Activated CD4-positive, alpha-beta T cell treated with anti-CD3 and anti-CD28 coated beads, Interleukin-2, amount 50 U/mL, for 1 hour (primary cell): ENCODE results near the gene SCRN1.

ENCODE experiments used
- DNase-seq: peaks from one replicate; pipeline ENCODE4 v3.0.0-alpha.2; 2020

The SCRN1 gene

DNA sequence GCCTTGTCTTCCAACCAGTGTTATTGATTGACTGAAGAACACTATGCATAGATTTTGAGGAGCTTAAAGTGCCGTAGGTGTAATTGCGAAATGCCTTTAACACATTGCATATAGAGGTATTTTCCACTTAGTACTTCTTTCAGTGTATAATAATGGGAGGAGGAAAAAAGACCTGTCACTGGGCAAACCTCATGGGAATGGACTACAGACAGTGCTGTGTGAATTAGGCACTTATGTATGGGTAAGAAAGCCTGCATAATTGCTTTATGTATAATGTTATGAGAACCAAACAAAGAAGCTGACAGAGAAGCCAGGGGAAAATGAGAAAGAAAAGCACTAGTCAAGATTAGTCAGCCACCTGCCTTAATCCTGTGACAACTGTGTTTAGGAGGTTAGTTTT is 12.4 kb upstream of the SCRN1 start:
- DNase-seq, result no peak

DNA sequence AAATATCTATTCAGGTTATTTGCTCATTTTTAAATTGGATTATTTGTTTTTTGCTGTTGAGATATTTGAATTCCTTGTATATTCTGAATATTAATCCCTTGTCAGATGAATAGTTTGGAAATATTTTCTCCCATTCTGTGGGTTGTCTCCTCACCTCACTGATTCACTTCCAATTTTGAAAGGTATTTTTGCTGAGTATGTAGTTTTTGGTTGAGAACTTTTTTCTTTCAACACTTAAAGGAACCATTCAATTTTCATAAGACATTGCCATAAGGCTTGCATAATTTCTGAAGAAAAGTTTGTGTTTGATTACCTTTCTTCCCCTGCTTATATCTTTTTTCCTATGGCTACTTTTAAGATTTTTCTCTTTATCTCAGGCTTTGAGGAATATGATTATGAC is 8.9 kb upstream of the SCRN1 start:
- no peak for DNase-seq

DNA sequence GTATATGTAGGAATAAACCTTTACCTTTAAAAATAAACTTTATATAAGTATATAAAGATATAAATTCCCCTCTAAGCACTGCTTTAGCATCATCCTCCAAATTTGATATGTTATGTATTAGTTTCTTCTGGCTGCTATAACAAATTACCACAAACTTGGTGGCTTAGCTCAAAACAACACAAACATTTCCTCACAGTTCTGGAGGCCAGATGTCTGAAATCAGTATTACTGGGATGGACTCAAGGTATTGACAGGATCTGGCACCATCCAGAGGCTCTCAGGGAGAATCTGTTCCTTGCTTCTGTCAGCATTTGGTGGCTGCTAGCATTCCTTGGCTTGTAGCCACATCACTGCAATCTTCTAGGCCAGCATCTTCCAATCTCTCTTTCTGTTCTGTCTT is 6.7 kb upstream of the SCRN1 start:
- no peak for DNase-seq

DNA sequence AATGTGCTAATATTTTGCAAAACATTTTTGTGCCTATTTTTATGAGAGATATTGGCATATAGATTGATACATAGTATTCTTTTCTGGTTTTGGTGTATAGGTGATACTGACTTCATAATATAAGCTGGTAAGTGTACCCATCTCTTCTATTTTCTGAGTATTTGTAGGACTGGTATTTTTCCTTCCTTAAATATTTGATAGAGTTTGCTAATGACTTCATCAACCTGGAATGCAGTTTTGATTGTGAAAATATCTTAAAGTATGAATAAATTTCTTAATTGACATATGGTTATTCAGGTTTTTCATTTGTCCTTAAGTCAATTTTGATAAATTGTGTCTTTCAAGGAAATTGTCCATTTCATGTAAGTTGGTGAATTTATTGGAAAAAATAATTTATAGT is 6.1 kb upstream of the SCRN1 start:
- DNase-seq, result no peak

DNA sequence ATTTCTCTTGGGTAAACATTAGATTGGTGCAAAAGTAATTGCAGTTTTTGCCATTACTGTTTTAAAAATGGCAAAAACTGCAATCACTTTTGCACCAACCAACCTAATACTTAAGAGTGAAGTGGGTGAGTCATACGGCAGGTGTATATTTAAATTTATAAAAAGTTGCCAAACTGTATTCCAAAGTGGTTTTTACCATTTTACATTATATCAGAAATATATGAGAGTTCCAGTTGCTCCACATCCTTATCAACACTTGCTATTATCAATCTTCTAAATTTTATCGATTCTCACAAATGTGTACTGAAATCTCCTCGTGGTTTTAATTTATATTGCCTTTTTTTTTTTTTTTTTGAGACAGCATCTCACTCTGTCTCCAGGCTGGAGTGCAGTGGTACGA is 3.5 kb upstream of the SCRN1 start:
- DNase-seq, result no peak

DNA sequence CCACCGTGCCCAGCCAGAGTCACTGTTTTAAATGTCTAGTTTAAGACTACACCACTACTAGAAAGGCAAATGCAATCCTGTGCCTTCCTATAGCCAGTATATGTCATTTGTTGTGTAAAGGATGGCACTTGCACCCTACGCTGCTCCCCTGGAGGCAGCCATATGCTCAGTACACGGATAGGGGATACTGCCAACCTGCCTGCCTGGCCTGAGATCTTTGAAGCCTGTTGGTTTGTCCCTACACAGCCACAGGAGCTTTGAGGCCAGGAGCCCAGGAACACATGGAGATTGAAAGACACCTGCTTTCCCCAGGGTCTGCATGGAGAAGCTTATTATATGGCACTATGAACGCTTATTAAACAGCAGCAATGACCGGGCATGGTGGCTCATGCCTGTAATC is 2.3 kb upstream of the SCRN1 start:
- DNase-seq, result no peak

DNA sequence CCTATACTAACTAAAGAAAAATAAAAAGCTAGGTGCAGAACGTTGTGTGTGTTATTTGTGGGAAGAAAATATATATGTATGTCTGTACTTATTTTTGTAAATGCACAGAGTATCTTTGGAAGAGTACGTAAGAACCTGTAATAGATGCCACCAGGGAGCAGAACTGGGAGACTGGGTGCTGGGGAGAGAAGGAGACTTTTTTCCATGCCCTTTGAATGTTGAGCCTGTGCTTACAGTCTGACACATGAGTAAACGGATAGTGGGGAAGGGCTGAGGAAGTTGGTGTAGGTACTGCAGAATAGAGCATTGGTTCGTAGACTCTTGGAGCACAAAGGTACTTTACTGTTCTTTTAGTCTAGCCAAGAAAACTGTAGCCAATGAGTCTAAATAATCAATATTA is 1.3 kb upstream of the SCRN1 start:
- DNase-seq, result no peak

DNA sequence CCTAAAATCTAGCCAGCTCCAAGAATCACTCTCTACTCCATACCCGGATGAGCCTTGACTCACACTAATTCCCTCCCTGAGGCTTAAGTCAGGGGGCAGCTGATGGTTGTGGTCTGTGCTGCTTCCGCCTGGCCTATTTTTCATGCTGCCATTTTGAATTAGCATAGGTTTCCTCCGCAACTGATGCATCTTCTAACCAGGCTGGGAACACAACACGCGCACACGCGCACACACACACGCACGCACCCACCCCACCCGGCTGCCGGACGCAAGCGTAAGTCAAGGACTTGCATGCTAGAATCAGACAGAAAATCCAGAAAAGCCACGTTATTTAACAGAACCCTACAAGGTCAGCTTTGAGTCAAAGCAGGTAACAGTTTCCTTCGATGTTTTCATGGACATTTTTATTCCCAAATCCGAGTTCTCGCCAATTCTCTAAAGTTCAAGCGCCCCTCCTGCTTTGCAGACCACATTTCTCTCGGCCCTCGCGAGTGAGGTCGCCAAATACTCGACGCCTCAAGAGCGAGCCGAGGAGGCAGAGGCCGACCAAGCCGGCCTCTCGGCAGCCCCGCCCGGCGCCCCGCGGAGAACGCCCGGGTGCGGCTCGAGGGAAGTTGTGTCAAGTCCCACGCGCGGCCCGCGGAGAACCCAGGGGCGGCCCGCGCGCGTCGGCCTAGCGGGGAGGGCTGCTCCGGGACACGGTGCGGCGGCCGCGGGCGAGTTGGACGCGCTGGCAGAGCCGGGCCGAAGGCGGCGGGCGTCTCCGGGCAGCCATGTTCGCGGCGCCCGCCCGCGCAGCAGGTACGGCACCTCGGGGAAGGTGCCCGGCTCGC is 961 bp downstream of the SCRN1 start:
- DNase-seq, result peak; percentile 11

DNA sequence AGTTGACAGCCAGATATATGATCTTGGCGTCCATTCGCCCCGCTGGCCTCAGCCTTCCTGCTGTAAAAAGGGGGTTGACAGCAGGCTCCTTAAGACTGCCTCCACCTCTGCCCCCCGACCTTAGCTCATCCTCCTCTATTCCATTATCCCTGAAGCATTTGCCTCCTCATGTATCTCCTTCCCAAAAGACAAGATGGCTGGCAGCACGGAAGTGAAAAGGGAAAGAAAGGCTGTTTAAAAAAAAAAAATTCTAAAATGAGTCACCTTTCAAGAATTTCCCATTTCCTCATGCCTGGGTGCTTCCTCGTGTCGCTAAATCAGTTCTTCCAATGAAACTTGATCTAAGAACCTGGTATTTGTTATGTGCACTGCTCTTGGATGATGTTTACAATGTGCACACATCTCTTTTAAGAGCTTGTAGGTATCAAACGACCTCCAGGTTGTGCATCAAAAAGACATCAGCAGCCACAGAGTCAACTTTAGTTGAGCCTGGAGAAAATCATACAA is 1.7 kb downstream of the SCRN1 start:
- no peak for DNase-seq

DNA sequence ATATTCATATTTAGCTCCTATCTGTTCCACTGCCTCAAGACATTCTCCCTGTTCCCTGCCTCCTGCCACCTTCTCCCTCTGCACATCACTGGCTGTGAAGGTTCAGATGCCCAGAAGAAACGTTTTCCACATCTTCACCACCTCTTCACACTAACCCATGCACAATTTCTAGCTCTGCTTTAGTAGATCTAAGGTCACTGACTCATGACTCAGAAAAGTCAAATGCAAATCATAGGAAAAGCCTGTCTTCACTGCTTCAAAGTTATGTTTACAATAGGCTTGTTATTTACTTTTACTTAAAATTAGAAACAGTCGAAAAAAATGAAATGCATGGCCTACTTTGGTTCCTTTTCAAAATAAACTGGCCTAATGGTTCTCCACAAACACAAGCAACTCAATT is 2.5 kb downstream of the SCRN1 start:
- DNase-seq, result no peak

DNA sequence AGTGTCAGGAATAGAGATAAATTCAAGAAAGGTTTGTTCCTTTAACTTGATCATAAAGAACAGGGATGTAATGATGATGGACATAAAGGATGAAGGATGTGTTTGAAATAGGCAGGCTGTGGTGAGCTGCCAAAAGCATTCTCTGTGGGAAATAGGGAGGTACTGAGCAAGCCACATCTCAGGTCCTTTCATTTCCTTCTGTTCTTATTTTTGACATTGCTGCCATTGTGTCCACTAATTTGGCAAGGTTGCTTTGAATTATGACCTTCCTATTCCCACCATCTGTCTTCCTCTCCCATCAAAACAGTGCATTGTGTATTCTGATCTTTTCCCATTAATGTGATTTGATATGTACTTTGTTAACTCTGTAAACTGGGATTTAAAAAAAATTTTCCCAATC is 9.4 kb downstream of the SCRN1 start:
- DNase-seq, result no peak

DNA sequence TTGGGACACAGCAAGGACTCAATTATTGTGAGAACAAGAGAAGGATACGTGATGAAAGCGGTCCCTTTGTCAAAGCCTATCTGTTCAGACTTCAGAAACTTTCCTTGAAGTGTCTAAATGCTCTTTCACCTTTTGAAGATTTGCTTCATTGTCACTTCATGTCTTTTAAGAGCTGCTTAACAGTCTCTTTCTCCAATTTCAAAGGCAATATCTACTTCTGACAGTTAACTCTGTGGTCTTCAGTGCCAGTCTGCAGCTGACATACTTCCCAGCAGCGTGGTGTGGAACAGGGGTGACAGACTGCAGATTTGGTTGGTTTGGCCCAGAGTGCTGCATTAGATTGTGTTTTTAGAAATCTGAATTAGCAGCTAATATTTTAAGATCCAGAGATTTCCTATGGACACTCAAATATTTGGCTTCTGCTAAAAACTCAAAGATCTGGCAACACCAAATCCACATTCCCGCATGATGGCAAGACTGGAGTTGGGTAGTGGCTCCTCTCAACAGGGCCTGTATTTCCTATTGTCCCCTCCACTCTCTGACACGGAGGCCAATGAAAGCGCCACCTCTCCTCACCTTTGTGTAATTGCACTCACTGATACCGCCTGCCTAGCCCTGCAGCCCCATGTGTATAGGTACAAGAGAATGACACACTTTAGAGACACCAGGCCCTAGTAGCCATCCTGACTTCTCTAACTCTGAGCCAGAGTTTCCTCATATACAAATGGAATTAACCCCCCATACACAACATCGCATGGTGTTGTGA is 11.5 kb downstream of the SCRN1 start:
- no peak for DNase-seq

DNA sequence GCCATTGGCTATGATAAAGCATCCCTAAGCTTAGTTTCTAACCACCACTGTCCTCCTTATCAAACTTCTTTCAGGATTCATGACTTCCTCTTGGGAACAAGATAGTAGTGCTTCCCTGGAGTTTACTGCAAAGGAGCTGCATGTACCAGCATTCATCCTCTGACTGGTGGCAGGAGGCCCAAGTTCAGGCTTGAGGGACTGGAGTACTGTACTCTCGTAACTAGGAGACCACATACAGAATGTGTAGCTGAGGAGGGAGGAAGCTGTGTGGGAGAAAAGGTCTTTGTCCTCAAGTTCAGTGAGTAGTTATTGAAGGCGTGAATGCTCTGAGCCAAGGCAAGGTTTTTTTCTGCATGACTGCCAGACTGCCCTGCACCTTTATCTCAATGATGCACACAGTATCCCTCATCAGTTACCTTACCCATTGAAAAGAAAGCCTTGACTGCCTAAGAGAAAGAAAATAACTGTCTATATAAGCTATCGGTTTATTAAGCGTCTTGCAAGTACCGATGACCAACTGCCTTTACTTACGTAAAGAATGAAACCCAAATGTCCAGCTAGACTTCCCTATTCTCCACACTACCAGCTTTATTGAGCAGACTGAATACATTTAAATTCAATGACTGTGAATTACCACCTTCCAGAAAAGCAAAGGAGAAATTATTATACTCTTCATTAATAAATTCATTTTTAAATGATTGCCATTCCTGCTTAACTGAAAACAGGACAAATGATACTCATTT is 12.8 kb downstream of the SCRN1 start:
- no peak for DNase-seq

DNA sequence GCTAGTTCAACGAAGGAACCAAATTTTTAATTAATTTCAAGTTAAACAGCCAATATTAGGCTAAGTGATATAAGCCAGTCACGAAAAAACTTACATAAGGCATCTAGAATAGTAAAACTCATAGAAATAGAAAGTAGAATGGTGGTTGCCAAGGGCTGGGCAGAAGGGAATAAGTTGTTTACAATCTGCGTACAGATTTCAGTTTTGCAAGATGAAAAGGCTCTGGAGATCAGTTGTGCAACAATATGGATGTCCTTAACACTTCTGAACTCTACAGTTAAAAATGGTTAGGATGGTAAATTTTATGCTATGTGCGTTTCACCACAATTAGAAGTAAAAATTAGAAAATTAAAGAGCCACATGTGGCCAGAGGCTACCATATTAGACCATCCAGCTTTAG is 13.3 kb downstream of the SCRN1 start:
- no peak for DNase-seq

DNA sequence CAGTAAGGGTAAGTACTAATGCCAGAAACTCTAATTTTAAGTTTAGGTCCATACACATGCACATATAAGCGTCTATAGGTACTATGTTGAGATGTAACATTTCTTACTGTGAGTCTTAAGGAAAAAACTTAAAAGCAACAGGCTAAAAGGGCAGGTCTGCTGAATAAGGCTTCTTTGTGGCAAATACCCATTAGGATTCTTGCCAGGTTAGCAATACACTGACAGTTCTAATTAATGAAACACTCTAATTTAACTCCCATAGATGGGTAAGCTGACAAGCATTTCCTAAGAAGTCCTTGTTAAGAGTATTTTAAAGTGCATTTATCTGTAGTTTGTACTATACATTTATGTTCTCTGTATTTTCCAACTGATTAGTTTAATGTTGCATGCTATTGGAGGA is 14.0 kb downstream of the SCRN1 start:
- no peak for DNase-seq

DNA sequence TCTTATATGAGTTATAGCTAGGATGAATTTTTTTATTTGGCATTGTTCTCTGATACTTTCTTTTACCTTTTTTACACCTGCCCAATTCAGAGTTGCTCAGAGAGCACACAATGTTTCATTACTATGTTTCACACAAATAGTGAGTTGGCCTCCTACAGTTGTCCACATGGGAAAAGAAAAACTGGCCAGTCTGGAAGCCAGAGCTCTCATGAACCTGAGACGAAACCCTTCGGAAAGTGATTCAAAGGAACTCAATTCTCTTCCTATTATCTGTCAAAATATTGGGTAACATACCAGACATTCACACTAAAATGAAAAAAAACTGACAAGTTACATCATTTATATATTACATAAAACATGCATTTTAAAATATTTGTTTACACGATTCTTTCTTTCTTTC is 15.3 kb downstream of the SCRN1 start:
- no peak for DNase-seq

DNA sequence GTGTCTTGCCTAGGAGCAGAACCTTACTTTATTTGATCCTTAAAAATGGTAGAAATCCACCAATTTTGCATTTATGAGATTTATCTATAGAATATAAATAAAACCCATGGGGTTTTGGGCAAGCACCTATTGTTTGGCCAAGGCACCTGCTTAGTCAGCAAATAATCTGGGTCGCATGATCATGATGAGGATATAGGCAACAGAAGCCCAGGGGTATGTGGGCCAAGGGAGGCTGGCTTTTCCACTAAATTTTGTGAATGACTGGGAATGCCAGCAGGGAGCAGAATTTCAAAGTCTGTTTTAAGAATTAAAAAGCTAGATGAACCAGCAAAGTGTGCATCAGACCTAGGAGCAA is 17.3 kb downstream of the SCRN1 start:
- DNase-seq, result no peak

DNA sequence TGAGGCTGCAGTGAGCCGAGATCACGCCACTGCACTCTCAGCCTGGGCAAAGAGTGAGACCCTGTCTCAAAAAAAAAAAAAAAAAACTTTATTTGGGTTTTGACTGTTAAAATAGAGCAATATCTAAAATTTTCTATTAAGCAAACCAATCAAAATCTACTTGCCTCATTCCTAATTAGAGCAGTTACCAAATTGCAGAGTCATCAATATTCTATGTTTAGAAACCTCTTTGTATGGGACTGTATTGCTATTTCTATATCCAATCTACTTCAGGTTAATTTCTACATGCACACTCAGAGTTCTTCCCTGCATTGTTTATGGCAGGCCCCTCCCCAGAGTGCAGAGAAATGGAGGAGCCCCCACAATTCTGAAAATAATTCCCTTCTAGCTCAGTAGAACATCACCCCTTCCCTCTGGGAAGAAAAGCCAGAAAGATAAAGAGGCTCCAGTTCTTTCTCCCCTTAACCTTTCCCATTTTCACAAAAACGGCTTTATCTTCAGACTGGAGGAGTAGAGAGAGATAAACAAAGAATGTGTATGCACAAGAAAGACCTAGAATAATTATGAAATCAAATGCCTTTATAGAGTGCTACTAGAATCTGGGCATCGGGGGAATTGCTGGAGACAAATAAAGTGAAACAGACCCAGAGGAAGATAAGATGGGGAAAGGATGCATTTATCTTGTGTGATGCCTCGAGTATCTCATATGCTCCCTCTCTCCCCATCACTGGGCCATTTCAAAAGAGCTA is 17.9 kb downstream of the SCRN1 start:
- no peak for DNase-seq

DNA sequence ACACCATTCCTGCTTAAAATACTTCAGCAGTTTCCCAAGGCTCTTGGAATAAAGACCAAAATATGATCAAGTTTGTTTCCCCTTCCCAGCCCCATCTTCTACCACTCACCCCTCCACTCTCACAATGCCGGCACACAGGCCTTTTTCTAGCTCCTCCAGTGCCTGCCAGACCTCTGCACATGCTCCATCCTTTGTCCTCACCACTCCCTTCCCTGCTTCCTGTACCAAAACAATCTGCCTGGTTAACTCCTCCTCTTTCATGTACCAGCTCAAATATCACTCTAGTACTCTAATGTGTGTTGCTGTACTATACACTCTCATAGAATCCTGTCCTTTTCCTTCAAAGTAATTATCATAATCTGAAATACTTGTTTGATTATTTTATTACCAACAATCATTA is 19.4 kb downstream of the SCRN1 start:
- DNase-seq, result no peak

DNA sequence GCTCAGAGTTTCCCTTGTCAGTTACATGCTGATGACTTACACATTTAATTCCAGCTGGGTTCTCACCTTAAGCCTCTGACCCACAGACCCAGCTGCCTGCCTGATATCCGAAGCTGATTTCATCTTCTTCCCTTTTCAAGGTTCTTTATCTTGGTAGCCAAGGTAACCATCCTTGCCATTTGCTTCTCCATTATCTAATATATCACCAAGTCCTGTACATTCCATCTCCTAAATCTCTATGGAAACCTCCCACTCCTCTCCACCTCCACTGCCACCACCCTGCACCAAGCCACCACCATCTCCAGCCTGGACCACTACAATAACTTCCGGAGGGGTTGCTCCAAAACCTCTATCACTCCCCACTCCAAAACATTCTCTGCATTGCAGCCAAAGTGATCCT is 19.9 kb downstream of the SCRN1 start:
- no peak for DNase-seq

DNA sequence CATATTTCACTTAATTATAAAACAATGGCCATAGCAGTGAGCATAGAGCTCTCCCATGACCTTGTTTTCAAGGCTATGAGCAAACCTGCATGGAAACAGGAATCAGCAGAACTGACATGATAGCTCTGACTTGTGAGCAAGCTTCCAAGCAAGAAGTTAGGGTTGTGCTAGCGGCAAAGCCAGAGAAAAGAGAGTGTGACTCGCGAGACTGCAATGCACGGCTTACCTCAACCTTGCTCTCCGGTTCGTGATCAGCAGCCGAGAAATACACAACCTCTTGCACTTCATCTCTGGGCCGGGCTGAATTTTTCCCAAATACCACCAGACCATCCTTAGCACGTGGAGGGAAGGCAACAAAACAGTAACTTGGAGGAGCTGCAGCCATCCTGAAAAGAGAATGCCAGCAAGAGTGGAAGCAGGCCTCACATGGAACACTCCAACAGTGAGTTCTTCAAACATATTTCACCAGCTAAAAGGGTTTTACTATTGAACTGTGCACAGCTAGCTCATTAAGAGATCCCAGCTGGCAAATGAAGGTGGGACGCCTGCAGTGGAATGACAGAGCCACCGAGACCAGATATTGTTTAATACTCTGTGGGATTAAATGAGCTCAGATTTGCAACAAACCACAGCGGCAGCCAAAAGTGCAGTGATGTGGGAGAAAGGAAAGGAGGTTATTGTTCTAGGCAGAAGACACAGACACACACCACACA is 20.8 kb downstream of the SCRN1 start:
- DNase-seq, result no peak

DNA sequence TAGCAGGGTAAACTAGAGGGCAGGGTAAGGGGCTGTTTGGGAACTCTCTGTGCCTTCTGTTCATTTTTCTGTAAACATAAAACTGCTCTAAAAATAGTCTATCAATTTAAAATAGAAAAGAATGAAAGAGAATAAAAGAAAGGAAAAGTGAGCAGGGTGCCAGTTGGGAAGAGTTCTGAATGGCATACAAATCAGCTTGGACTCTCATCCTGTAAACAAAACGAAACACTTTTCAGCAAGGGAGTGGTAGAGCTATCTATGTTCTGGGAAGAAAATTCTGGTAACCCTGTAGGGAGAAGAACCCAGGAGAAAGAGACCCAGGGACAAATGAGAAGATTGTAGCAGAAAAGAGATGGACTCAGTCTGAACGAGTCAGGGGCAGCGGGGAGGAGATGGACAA is 24.6 kb downstream of the SCRN1 start:
- DNase-seq, result no peak
